ENCODE data around the gene PPP1R13B.

GRCh38 chr14:103832046-103832445, 15.3 kb downstream of the PPP1R13B start:
- TF ChIP-seq CTCF (IDR thresholded peaks at IDR 0.05 in 4 of 5, conservative IDR thresholded peaks at IDR 0.05 in 1 of 5) (no peak), POLR2A (IDR thresholded peaks at IDR 0.05) (no peak)
